ENCODE results near the gene S100A7A. TPM values are rescaled to one million over a fixed set of nuclear protein-coding genes. Genes with fewer than 3 reads are reported as not detected.

Gene S100A7A
- total RNA-seq = 0.30 TPM

- DNase-seq = no peak
These were observed at the start of gene S100A7A for GRCh38 chr1:153415850-153416570. Gene S100A7A, plus strand, starts transcription at chr1:153416520. Its CDS starts 1,563 bp downstream, at chr1:153418083.

DNA sequence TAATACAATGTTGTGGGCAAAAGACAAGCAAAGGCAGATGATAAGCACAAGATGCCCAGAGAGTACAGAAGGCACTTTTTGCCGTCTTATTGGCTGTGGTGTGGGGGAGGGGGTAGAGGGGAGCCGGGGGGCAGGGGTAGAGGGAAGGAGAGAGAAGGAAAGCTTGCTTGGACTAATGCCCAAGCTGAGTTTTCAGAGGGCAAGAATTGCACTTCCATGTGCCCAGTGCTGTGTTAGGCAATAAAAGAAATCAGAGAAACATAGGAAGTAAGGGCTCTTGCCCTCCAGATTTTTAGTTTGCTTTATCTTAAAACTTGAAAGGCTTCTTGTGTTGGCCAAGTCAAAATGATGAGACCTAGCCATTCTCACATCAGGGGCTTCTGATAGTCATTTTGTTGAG, 49.2 kb upstream of the S100A7A start:
- DNase-seq = no peak

GRCh38 chr1:153368495-153368894, 47.8 kb upstream of the S100A7A start:
- DNase-seq = no peak

DNA sequence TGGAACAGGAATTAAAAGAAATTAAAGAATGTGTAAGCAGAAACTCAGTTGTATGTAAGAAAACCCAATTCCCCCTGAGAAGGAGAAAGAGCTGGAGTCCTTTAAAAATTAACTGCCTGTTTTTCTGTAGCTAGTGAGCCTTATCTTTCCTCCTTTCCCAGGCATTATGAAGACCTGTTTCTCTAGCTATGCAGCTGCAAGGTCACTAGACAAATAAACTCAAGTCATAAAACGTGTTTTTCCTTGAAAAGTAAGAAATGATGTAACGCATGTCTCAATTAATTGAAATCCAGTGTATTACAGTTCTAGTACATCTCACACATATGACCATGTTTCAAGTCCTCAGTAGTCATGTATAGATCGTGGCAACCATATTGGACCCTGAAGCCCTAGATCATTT, 46.2 kb upstream of the S100A7A start:
- DNase-seq = no peak

DNA sequence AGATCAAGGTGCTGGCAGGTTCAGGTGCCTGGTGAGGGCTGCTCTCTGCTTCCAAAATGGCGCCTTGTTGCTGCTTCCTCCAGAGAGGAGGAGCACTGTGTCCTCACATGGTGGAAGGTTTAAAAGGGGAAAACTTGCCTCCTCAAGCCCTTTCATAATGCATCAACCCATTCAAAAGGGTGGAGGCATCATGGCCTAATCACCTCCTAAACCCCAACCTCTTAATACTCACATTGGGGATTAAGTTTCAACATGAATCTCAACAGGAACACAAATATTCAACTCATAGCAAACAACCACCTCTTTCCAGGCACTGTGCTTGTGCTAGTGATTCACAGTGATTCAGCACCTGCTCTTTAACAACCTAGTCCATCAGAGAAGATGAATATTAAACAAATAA, 45.1 kb upstream of the S100A7A start:
- no peak for DNase-seq

DNA sequence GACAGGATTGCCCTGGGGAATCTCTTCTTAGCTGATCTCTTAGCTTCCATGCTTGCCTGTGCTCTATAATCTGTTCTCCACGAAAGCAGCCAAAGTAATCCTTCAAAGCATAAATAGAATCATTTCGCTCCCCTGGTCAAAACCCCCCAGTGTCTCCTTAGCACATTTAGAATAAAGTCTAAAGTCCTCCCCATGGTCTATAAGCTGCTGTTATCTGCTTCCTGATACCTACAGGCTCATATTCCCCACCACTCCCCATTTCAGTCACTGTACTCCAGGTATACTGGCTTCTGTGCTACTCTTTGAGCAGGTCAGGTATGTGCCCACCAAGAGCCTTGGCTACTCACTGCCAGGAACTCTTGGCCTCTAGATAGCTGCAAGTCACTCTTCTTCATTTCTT, 43.7 kb upstream of the S100A7A start:
- no peak for DNase-seq

DNA sequence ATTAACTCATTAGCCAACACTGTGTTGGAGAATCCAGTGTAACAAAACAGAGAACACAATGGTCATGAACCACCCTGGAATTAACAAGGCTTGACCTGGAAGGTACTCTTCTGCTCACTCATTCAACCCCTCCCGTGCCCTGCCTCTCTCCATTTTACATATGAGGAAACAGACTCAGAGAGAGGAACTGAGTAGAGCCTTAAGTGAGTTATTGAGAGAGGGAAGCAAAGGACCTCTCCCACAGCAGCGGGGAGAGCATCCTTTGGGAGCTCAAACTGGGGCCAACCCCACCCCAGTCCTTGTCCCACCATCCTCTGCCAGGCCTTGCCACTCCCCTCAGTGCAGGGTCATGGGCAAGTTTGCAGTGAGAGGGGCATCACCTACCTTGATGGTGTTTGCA, 42.2 kb upstream of the S100A7A start:
- no peak for DNase-seq

GRCh38 chr1:153375511-153375910, 40.8 kb upstream of the S100A7A start, which contains the start of gene S100A12:
Gene S100A12, minus strand, starts transcription at chr1:153375621. Its CDS starts 1,029 bp downstream, at chr1:153374592.
- no peak for DNase-seq

DNA sequence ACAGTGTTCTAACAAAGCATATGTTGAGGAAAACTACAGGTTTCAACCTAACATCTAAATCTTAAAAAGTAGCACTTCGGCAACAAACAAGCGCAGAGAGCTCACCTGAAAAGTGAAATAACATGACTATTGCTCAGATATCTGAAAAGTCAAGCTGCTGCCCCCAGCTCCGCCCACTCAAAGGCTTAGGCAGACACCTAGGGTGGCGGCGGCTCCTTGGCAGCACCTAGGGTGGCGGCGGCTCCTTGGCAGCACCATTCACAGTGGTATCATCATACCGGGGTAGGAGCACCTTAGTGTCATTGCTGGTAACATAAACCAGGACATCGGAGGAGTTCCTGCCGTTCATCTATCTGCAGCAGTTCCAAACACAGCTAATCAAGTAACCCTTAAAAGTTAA, 36.7 kb upstream of the S100A7A start:
- DNase-seq = no peak

DNA sequence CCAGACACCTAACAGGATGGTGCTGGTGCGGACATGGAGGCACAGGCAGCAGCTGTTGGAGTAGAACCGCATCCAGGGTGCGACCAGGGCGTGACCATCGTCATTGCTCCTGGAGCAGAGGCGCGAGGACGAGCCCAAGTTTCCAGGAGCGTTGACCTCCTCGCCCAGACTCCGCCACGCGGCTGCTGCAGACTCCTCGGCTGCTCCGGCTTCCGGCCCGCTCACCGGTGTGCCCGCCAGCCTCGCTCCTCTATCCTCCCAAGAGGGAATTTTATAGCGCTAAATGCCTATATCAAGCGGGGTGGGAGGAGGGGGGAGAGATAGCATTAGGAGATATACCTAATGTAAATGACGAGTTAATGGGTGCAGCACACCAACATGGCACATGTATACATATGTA, 35.6 kb upstream of the S100A7A start:
- no peak for DNase-seq

DNA sequence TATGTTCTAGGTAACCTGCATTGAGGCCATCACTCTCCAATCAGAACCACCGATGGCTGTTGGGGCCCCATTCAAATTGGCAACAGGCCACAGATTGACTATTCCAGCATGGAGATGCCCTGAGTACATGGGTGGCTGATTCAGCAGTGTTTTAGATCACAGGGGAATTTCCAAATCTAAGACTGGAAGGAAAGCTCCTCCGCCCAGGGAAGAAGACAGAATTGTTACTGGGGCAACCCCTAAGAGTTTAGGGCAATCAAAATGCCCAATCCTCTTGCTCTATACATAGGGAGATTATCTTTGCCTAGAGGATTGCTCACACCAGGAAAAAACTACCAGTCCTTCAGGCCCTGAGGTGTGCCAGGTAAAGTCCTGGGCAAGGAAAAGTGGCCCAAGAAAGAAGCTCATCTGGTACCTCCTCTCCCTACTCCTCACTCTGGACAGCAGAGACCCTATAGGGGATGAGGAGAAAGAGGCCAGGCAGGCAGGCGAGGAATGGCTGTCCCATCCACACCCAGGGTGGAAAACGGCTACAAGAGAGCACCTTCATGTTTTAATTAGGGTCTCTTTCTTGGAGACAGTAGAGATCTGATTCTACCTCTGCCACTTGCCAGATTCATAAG, 31.3 kb upstream of the S100A7A start:
- DNase-seq = no peak

DNA sequence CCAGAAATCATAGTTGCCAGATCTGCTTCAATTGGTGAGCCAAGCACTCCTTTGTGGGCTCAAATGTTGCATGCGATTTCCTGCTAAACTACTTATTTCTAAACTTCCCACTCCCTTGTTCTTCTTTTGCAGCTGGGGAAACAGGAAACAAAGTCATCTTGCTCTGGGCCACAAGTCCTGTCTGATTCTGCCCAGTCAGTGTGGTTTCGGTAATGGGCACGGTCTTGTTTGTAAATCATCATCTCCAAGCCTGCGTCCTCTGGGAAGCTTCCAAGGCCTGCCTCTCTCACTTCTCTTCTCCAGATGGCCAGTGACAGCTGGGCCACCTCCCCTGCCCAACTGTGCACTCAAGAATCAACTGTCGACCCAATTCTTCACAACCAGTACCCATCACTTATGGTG, 29.8 kb upstream of the S100A7A start:
- DNase-seq = no peak

DNA sequence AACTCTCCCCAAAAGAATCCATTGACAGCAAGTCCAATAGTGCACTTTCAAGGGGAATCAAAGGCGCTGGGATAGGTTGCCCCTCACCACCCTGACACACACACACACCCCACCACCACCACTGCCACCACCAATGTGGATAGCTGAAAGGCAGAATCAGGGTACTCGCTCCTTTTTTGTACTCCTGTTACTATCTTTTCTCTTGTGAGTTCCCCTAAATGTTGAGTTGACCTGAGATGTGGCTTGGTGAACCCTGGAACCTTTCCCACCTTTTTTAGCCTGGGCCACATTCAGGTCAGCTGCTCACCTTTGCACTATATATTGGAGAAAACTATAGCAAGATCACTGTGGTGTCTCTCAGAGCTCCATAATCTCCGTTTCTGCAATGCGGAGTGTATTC, 29.3 kb upstream of the S100A7A start:
- DNase-seq = no peak

DNA sequence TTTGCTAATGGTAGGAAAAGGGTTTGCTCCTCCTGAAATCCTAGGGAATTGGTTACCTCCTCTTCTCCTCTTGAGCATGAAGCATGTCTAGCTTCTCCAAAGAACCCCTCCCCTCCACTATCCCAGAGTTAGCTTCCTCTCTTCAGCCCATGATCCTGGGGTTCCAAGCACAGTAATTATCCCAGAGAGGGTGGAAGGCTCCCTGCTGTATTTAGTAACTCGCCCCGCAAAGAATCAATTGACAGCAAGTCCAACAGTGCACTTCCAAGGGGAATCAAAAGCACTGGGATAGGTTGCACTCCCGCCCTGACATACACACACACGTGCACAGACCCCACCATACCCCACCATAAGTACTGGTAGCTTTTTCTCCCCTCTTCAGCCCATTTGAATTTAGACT, 28.5 kb upstream of the S100A7A start:
- DNase-seq = no peak

DNA sequence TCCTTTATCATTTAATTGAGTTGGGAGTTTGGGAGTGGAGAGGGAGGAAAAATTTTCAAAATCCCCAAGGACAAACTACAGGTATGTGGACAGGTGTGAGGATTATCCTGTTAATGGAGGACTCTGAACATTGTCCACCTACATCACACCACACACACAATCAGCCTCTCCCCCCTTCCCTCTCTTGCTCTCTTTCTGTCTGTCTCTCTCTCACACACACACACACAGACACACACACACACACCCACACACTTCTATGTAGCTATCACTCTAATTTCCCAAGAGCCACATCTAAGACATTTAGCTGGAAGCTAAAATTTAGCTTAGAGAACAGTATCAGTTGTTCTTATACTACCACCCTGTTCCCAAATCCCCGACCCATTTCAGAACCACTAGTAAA, 26.9 kb upstream of the S100A7A start:
- no peak for DNase-seq

DNA sequence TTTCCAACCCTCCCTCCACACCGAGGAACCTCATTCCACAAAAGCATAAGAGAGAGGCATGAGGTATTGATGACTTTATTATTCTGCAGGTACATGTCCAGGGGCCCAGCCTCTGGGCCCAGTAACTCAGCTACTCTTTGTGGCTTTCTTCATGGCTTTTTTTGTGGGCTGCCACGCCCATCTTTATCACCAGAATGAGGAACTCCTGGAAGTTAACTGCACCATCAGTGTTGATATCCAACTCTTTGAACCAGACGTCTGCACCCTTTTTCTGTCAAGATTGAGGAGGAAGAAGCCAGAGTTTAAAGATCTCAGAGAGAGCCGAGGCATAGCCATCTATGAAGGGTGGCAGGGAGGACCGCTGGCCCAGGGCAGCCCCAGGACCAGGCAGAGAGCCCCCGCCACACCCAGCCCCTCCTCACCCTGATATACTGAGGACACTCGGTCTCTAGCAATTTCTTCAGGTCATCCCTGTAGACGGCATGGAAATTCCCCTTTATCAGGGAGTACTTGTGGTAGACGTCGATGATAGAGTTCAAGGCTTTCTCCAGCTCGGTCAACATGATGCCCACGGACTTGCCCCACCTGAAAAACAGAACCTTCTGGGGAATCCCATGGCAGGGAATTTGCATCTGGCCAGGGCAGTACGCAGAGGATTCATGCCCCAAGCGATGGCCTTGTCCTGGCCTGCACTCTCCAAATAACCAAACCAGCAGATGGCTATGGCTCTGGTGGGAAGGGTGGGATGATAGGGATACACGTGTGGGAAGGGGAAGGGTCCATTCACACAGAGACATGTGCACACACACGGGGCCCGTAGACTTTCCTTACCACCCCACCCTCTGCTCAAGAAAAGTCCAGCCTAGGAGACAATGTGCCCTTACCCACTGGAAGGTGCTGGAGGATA, 26.1 kb upstream of the S100A7A start:
- DNase-seq = no peak

DNA sequence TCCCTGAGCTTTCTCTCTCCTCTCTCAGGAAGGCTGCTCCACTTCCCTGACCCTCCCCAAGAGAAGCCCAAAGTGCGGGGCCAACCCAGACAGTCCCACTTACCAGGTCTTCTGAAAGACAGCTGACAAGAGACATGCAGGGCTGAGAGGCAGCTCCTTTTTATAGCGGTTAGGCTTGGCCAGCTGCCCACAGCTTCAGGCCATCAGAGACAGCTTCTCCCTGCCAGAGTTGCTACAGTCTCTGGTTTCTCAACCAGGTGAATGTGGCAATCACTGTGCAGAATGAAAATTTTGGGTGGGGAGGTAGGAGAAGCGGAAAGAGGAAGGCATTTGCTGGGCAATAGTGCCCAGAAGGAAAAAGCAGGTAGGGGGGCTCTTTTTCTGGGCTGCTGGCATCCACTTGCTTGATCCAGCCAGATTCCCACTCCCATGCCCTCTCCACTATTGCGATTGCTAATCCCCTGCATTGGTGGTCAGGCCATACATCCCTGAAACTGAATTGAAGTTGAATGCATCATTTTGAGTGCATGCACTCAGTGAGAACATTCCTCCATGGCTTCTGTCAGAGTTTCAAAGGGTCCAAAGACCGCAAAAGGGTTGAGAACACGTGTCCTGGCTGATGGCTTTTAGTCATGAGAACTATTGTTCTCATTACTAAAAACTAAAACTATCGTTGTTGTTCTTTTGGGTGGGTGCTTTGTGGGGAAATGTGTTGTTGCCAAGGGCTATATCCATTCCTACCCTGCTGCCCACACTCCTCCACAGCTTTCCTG, 25.2 kb upstream of the S100A7A start, which contains the start of gene S100A8:
Gene S100A8 (minus strand): TSS at position 136 of the 773 bp plus-strand sequence. CDS start 538 bp downstream, outside the sequence.
- DNase-seq = no peak

GRCh38 chr1:153392258-153392657, 24.1 kb upstream of the S100A7A start:
- no peak for DNase-seq

DNA sequence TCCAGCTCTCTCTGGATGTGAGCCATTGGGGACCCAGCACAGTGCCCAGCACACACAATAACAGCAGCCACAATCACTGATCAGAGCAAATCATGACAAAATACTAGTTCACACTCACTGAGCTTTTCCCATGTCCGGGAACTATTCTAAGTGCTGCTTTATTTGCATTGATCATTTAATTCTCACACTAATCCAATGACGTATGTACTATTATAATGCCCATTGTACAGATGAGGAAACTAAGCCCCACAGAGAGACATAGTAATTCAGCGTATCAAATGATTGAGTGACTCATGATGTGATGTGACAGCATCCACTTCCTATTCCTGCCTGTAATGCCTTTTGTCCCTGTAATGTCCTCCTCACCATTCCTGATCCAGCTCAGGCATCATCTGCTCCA, 23.5 kb upstream of the S100A7A start:
- no peak for DNase-seq

GRCh38 chr1:153393926-153394325, 22.4 kb upstream of the S100A7A start:
- DNase-seq = no peak

DNA sequence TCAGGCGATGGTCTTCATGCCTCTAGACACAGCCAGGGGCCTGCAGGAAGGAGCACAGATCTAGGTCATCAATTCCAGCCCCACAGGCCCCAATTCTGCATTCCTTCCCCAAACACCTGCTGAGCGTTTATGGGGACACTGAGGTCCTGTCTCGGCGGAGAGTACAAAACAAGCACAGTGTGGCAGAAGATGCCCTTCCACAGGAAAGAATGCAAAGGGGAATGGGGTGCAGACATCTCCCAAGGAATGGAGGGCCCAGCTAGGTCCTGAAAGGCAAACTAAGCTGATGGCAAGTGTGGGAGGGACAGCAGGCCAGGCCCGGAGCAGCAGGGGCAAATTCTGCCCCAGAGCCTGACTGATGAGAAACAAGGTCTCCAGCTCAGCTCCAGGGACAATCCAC, 21.9 kb upstream of the S100A7A start:
- no peak for DNase-seq

- no peak for DNase-seq
These were observed 21.1 kb upstream of the S100A7A start for GRCh38 chr1:153395136-153395685.
